IMR-90 (cell line): ENCODE results near the gene IL36B. TPM values are rescaled to one million over a fixed set of nuclear protein-coding genes. Genes with fewer than 3 reads are reported as not detected.

ENCODE experiments used
- ATAC-seq: fragments of 200-7000 bp; cut with Tn5 transposase; 2 replicates; pipeline ENCODE4 v1.9.1; 2020; ENCODE audit warnings: low read depth, mild to moderate bottlenecking, moderate library complexity
- BruUV-seq: library from RNA; stranded (reverse); fragments of 400-500 nt; replicated peaks from 2 replicates; lab custom pipeline; 2021; lab: Mats Ljungman, UMichigan
- CTCF ChIA-PET: fragments of 300-600 bp; formaldehyde crosslinking; extraction: SDS; loops from one replicate; lab custom pipeline; 2021; ENCODE audit warnings: antibody characterized with exemption; lab: Yijun Ruan, JAX
- POLR2A ChIA-PET: fragments of 300-600 bp; sonication (Branson Sonifier 250); formaldehyde crosslinking; loops from one replicate; lab custom pipeline; 2022; ENCODE audit warnings: antibody characterized with exemption; ENCODE audit not compliant: unreplicated experiment; lab: Charles Lee
- DNase-seq: peaks from one replicate; pipeline ENCODE4 v3.0.0; 2013
- H2AFZ ChIP-seq: replicated peaks from 2 replicates; pipeline ENCODE3; 2013; ENCODE audit warnings: low read length, mild to moderate bottlenecking; ENCODE audit not compliant: poor library complexity
- H2AK5ac ChIP-seq: 2 replicates; pipeline ENCODE4 v1.6.1; 2013; ENCODE audit warnings: low read depth, low read length, inconsistent platforms
- H2AK9ac ChIP-seq: replicated peaks from 2 replicates; pipeline ENCODE3; 2013; ENCODE audit warnings: mild to moderate bottlenecking, low read depth, low read length, moderate library complexity; ENCODE audit not compliant: poor library complexity
- H2BK120ac ChIP-seq: 2 replicates; pipeline ENCODE4 v1.6.1; 2013; ENCODE audit warnings: low read depth, low read length, inconsistent platforms
- H2BK15ac ChIP-seq: 3 replicates; pipeline ENCODE4 v1.6.1; 2013; ENCODE audit warnings: low read depth, low read length, inconsistent platforms
- H2BK20ac ChIP-seq: 2 replicates; pipeline ENCODE4 v1.6.1; 2013; ENCODE audit warnings: low read depth, mild to moderate bottlenecking, inconsistent platforms, low read length, moderate library complexity
- H2BK5ac ChIP-seq: 2 replicates; pipeline ENCODE4 v1.6.1; 2013; ENCODE audit warnings: mild to moderate bottlenecking, low read depth, low read length, inconsistent platforms; ENCODE audit not compliant: poor library complexity, severe bottlenecking
- H3K14ac ChIP-seq: replicated peaks from 2 replicates; pipeline ENCODE4 v1.6.1; 2013; ENCODE audit warnings: low read depth, low read length, inconsistent platforms
- H3K18ac ChIP-seq: 2 replicates; pipeline ENCODE4 v1.6.1; 2013; ENCODE audit warnings: low read depth, low read length, control low read depth
- H3K23ac ChIP-seq: 2 replicates; pipeline ENCODE4 v1.6.1; 2013; ENCODE audit warnings: low read depth, low read length, inconsistent platforms
- H3K27ac ChIP-seq: 2 replicates; pipeline ENCODE4 v1.5.1; 2013; ENCODE audit warnings: mild to moderate bottlenecking, control low read depth, low read length; ENCODE audit not compliant: insufficient read depth
- H3K27me3 ChIP-seq: 2 replicates; pipeline ENCODE4 v1.6.1; 2013; ENCODE audit warnings: low read length; ENCODE audit not compliant: control insufficient read depth, insufficient read depth
- H3K36me3 ChIP-seq: 2 replicates; pipeline ENCODE4 v1.6.1; 2013; ENCODE audit warnings: low read length, mixed read lengths; ENCODE audit not compliant: control insufficient read depth, insufficient read depth
- H3K4ac ChIP-seq: 2 replicates; pipeline ENCODE4 v1.6.1; 2013; ENCODE audit warnings: low read depth, low read length, inconsistent platforms
- H3K4me1 ChIP-seq: 2 replicates; pipeline ENCODE4 v1.6.1; 2013; ENCODE audit warnings: low read length, mixed read lengths; ENCODE audit not compliant: control insufficient read depth, insufficient read depth
- H3K4me2 ChIP-seq: 2 replicates; pipeline ENCODE4 v1.6.1; 2013; ENCODE audit warnings: low read depth, mild to moderate bottlenecking, control low read depth, low read length, moderate library complexity
- H3K4me3 ChIP-seq: 2 replicates; pipeline ENCODE4 v1.5.1; 2013; ENCODE audit warnings: low read depth, mild to moderate bottlenecking, control low read depth, low read length, moderate library complexity; ENCODE audit not compliant: insufficient read depth
- H3K56ac ChIP-seq: 2 replicates; pipeline ENCODE4 v1.6.1; 2013; ENCODE audit warnings: low read length, inconsistent platforms; ENCODE audit not compliant: insufficient read depth; ENCODE audit errors: extremely low read depth
- H3K79me1 ChIP-seq, 2 experiments: 2 replicates each; pipeline ENCODE4 v1.6.1; 2013; ENCODE audit warnings: low read length in 2 of 2, inconsistent platforms in 1 of 2, low read depth in 1 of 2
- H3K9ac ChIP-seq: 2 replicates; pipeline ENCODE4 v1.6.1; 2013; ENCODE audit warnings: low read depth, low read length, control low read depth
- H3K9me1 ChIP-seq: 2 replicates; pipeline ENCODE4 v1.6.1; 2013; ENCODE audit warnings: low read length, inconsistent platforms; ENCODE audit not compliant: insufficient read depth
- H3K9me3 ChIP-seq: 2 replicates; pipeline ENCODE4 v1.6.1; 2013; ENCODE audit warnings: low read length; ENCODE audit not compliant: control insufficient read depth, insufficient read depth
- H4K20me1 ChIP-seq: 2 replicates; pipeline ENCODE4 v1.6.1; 2013; ENCODE audit warnings: low read length, inconsistent platforms; ENCODE audit not compliant: insufficient read depth
- H4K5ac ChIP-seq: 2 replicates; pipeline ENCODE4 v1.6.1; 2013; ENCODE audit warnings: mild to moderate bottlenecking, low read depth, low read length, control low read depth
- H4K8ac ChIP-seq, 2 experiments: 2 replicates each; pipeline ENCODE4 v1.6.1; 2013; ENCODE audit warnings: low read depth in 2 of 2, low read length in 2 of 2, control low read depth in 1 of 2, inconsistent platforms in 1 of 2
- H4K91ac ChIP-seq: 2 replicates; pipeline ENCODE4 v1.6.1; 2013; ENCODE audit warnings: low read depth, low read length, inconsistent platforms; ENCODE audit not compliant: insufficient read depth
- CHD1 ChIP-seq: IDR thresholded peaks from 2 replicates; pipeline ENCODE4 v1.6.1; 2012; ENCODE audit warnings: low read depth, low read length, improper control_type of control experiment
- MAFK ChIP-seq: IDR thresholded peaks from 2 replicates; pipeline ENCODE4 v1.6.1; 2012; ENCODE audit warnings: low read depth, low read length, improper control_type of control experiment
- NFE2L2 ChIP-seq: fragments of 150-350 bp; IDR thresholded peaks from 2 replicates; pipeline ENCODE4 v1.6.1; 2016; ENCODE audit warnings: low read depth, mild to moderate bottlenecking, low read length
- RFX5 ChIP-seq: IDR thresholded peaks from 2 replicates; pipeline ENCODE4 v1.8.0; 2012; ENCODE audit warnings: low read depth, mild to moderate bottlenecking, low read length, moderate library complexity
- SMC3 ChIP-seq: fragments of 150-350 bp; IDR thresholded peaks from 2 replicates; pipeline ENCODE4 v1.6.1; 2016; ENCODE audit warnings: low read depth, mild to moderate bottlenecking, antibody characterized with exemption, low read length, moderate library complexity
- WGBS, 2 experiments: methylation state at CpG; one replicate each; pipeline versions ENCODE4 v1.1.5 to v1.1.7; 2013; ENCODE audit warnings: missing lambda C conversion rate in 2 of 2; ENCODE audit not compliant: insufficient read length in 1 of 2; ENCODE audit errors: extremely low coverage in 2 of 2; 5-methylcytosine and 5-hydroxymethylcytosine counted together
- dilution Hi-C: fragments of 300-500 bp; cut with HindIII; formaldehyde crosslinking; loops from one replicate; pipeline ENCODE4 v1.14.3; 2018; ENCODE audit warnings: low sequenced_read_pairs; ENCODE audit not compliant: unreplicated experiment
- in situ Hi-C: fragments of 300-500 bp; cut with MboI; formaldehyde crosslinking; loops from 3 replicates; pipeline ENCODE4 v1.14.3; 2019; ENCODE audit warnings: low sequenced_read_pairs, inconsistent platforms, mixed read lengths
- intact Hi-C: fragments of 100-400 bp; cut with micrococcal nuclease; formaldehyde crosslinking; loops from 2 replicates; pipeline ENCODE4 v1.10.0; 2022
- polyA plus RNA-seq, 3 experiments: library from polyadenylated mRNA; depleted of rRNA; stranded (reverse); fragments of >200 nt; gene quantifications; 2 replicates each; pipeline ENCODE4 v1.2.3, GENCODE V29; 2012; ENCODE audit warnings: low replicate concordance in 1 of 3
- total RNA-seq: library from RNA; depleted of rRNA; stranded (reverse); fragments of >200 nt; gene quantifications from 2 replicates; pipeline ENCODE4 v1.2.3, GENCODE V29; 2012

Gene IL36B
- total and polyA plus RNA-seq, 2 of the 4 experiments (the other 2 are of a cell fraction), result not detected

DNA sequence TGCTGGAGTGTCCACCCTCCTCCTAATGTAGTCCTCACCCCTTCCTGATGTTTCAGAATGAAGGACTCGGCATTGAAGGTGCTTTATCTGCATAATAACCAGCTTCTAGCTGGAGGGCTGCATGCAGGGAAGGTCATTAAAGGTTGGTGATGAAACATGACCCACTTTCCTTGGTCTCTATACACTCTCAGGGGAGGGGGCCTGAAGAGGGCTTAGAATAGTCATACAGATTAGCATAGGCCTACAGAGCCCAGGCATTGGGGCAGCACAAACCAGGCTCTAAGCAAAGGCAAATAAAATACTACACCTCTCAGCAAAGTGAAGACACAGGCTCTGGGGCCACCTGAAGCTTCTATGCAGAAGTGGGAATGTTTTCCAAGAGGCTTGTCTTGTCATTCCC lies 8.1 kb upstream of the IL36B start:
- Histone ChIP-seq H3K14ac (no peak overlapping the region), H2AK5ac (no peak overlapping the region), H3K4me3 (no peak overlapping the region), H3K4ac (no peak overlapping the region), H3K9me3 (no peaks in the 10 kb centered on the region), H4K20me1 (no peaks in the 10 kb centered on the region), H3K79me1 (no peaks in the 10 kb centered on the region), H3K56ac (no peak overlapping the region), H3K18ac (no peak overlapping the region), H2BK5ac (no peak overlapping the region), H3K27me3 (peaks cover 3% of the 10 kb centered on the region), H3K27ac (no peak overlapping the region), H3K4me1 (no peaks in the 10 kb centered on the region), H2BK120ac (no peak overlapping the region), H3K4me2 (no peak overlapping the region), H4K5ac (no peak overlapping the region), H3K23ac (no peak overlapping the region), H2AK9ac (no peak overlapping the region), H3K36me3 (no peaks in the 10 kb centered on the region), H2BK20ac (no peak overlapping the region), H4K8ac (no peak overlapping the region), H3K9ac (no peak overlapping the region), H4K91ac (no peak overlapping the region), H2BK15ac (no peak overlapping the region), H2AFZ (no peak overlapping the region), H3K9me1 (no peaks in the 10 kb centered on the region)
- CTCF ChIA-PET, result no interaction called here
- POLR2A ChIA-PET, result no interaction called here
- dilution Hi-C loops, result no loop called here
- no CpG with 5 or more reads among the region's 1 CpG for WGBS, 2 experiments
- ATAC-seq, result no peak
- DNase-seq, result no peak
- no peak for TF ChIP-seq MAFK
- TF ChIP-seq CHD1, result no peak
- TF ChIP-seq NFE2L2, result no peak
- no peak for TF ChIP-seq RFX5
- no peak for TF ChIP-seq SMC3
- no TSS peak for BruUV-seq
- intact Hi-C loops, result no loop called here
- in situ Hi-C loops, result no loop called here
